ENCODE data around the gene STAC2.

Gene STAC2

DNA sequence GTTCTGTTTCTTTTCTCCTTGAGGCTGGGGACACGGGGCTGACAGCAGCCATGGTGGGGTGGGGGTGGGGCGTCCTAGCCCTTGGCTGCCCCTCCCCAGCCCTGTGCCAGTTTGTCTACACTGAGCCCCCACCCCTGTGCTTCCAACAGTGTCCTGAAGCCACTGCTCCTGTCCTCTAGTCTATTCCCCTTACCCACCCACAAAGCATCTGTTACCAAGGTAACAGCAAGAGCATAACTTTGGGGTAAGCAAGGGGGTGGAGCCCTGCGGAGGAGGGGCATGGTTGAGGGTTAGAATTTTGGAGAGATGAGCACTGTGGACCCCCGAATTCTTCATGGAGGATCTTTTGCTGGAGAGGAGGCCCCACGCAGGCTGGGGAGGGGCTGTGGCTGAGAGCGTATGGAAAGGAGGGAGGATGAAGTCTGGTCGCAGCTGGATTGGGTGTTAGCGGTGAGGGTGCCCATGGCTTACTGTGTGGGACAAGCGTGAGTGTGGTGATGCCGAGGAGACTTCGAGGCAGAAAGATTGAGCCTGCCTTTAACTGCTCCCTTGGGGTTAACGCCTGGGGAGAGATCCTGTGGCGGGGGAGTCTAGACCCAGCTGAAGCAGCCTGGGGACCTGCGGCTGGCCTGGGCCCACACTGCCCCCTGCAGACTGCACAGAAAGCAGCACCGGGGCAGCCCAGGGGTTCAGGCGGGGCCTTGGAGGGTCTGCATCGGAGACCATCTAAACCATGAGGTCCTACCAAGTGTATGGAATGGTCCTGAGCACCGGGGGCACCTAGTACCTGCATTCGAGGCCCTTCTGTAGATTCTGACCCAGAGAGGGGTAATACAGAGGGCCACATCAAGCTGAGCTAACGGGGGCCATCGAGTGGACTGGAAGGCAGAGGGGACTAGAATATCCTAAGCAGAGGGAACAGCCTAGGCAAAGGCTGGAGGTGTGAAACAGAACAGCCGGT lies 6.1 kb upstream of the STAC2 start:
- DNase-seq (ENCODE audit: low read depth) = peak; percentile 50

DNA sequence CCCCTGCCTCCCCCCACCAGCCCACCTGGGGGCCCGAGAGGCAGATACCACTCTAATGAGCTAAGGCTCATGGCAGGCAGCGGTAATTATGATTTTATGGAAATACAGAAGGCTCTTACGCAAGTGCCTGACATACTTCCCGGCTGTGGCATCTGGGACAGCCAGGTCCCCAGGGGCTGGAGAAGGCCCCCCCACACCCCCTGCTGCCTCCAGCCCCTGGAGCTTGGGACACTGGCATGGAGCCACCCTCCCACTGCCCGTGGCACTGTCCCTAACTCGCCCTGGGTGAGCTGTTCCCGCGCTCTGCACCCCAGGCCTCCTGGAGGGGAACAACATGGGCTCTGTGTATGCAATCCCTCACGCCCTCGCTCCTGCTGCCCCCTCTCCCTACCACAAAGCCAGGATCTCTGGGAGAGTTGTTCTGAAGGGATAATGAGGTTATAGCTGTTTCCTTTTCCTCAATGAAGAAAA lies 5.4 kb upstream of the STAC2 start:
- DNase-seq (ENCODE audit: low read depth) = no peak

GRCh38 chr17:39230361-39230760 lies 4.6 kb upstream of the STAC2 start:
- DNase-seq (ENCODE audit: low read depth) = no peak

- peak; percentile 81 for DNase-seq (ENCODE audit: low read depth)
These were observed 3.6 kb upstream of the STAC2 start for GRCh38 chr17:39229274-39229913.

DNA sequence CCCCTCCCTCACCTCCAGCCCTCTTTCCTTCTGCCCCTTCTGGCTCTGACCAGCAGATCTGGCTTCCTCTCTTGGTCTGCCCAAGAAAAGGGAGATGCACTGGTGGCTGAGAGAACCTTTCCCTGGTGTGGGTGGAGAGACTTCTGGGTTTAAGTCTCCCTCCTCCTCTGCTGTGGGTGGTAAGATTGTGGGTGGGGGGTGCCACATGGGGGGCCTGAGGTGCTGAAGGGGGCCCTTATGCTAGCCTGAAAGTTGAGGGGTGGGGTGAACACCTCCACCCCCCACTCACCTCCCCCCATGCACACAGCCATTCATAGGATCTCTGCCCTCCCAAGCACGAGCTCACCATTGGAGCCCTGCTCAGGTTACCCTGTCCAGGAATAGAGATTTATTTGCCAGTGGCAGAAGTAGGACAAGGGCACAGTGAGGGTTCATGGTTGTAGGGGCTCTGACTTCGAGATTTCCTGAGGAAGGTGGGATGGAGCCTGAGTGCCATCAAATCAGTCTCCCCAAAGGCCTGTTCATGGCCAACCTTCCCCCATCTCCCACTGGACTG lies 1.7 kb upstream of the STAC2 start:
- DNase-seq (ENCODE audit: low read depth) = no peak

DNA sequence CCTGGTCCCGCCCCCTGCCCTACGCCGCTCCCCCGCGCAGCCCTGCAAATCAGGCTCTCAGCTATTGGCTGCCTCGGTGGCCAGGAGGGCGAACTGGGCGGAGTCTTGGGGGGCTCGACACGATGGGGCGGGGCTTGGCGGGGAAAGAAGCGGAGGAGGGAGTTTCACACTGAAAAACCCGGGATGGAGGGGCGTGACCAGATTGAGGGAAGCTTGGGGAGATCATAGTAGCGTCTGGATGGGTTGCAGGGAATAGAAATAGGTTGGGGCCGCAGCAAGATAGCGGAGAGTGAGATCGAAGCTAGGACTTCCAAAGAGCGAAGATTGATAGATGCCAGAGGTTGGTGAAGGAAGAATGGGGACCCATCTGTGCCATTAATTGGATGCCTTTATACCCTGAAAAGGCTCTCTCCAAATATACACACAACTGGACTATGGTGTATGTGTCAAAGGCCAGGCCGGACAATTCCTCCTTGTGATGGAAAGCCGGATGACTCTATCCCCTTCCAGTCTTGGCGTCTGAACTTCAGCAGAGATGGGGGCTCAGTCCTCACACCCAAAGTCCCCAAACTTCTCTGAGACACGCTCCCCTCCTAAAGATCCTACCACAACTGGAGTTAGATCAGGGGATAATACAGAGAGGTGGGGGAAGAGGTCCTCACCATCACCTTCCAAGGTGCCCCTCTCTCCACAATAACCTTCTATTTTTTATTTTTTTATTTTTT lies 376 bp upstream of the STAC2 start:
- peak; percentile 53 for DNase-seq (ENCODE audit: low read depth)

- DNase-seq (ENCODE audit: low read depth) = no peak
These were observed 902 bp downstream of the STAC2 start for GRCh38 chr17:39224778-39225307.

- no peak for DNase-seq (ENCODE audit: low read depth)
These were observed 1.6 kb downstream of the STAC2 start for GRCh38 chr17:39223907-39224777.

- no peak for DNase-seq (ENCODE audit: low read depth)
These were observed 2.6 kb downstream of the STAC2 start for GRCh38 chr17:39222866-39223834.

DNA sequence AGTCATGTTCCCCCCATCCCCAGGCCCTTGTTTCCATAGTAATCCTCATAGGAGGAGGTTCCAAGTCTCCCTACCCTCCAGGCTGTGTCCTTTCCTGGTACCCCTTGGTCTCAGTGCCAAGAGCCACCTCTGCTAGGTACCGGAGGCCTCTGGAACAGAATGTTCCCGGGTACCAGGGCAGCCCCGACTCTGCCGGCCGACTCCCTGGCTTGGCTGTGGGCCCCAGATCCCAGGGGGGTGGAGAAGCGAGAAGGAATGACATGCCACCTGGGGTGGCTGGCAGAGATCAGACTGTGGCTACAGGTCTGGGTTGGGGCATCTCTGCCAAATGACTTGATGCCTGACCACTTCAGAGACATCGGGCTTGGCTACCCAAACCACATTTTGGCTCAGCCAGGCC lies 3.6 kb downstream of the STAC2 start:
- DNase-seq (ENCODE audit: low read depth) = no peak

GRCh38 chr17:39221572-39221971 lies 4.2 kb downstream of the STAC2 start:
- DNase-seq (ENCODE audit: low read depth) = no peak

DNA sequence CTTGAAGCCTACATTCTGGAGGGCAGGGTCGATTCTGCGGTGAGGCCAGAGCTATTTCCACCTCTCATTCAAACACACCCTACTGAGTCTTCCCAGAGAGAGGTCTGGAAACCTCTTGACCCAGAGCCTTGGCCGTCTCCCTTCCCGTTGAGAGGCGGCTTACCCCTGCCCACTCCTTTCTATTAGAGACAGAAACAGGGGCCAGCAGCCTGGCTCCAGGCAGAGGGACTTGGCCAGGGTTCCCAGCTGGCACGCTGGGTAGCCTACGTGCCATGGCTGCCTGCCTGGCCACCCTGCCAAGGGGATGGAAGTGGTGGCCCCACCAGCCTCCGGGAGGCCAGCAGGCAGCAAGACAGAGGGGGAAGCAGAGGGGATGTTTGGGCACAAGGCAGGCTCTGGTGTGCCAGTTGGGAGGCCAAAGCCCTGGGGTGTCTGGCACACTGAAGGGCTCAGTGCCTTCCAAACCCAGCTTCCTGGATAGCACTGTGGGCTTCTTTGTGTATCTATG lies 6.0 kb downstream of the STAC2 start:
- DNase-seq (ENCODE audit: low read depth) = no peak

DNA sequence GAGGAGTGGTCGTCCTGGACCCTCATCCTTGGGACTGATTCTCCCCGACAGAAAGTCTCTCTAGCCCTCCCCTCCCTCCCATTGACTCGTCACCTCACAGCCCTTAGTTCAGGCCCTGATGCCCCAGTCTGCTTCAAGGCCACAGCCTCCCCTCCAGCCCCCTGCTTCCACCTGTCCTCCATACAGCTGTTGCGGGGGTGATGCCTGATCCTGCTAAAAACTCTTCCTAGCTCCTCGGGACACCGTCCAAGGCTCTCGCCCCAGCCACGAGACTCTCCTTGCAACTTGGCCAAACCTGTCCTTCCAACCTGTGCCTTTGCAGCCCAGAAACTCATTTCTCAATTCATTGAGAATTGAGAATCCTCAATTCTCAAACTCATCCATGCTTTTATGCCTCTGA lies 6.8 kb downstream of the STAC2 start:
- no peak for DNase-seq (ENCODE audit: low read depth)

DNA sequence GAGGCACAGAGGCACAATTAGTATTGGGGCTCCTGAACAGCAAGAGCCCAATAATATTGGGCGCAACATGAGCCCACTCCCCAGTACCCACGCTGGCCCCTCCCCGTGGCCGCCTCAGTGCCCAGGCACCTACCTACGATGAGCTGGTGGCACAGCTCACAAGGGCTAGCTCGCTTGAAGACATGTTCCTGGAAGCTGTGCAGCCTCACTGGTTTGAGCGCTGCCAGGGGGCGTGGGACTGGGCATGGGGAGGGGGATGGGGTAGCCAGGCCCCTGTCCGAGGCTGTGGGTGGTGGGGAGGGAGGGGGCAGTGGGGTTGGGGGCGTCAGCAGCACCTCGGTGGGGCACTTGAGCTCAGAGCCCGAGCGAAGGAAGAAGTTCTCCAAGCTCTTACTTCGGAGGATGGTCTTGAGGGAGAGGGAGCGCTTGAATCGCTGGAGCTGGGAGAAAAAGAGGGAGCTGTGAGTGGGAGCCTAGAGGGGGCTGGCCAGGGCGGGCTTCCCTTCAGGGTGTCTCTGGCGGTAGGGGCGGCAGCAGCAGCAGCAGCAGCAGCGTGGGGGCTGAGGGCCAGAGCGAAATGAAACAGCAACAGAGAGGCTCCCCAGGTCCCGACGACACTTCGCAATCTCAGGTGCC lies 7.9 kb downstream of the STAC2 start:
- DNase-seq (ENCODE audit: low read depth) = no peak

GRCh38 chr17:39213852-39214251 lies 11.9 kb downstream of the STAC2 start:
- peak; percentile 66 for DNase-seq (ENCODE audit: low read depth)

- DNase-seq (ENCODE audit: low read depth) = no peak
These were observed 12.8 kb downstream of the STAC2 start for GRCh38 chr17:39212841-39213480.

DNA sequence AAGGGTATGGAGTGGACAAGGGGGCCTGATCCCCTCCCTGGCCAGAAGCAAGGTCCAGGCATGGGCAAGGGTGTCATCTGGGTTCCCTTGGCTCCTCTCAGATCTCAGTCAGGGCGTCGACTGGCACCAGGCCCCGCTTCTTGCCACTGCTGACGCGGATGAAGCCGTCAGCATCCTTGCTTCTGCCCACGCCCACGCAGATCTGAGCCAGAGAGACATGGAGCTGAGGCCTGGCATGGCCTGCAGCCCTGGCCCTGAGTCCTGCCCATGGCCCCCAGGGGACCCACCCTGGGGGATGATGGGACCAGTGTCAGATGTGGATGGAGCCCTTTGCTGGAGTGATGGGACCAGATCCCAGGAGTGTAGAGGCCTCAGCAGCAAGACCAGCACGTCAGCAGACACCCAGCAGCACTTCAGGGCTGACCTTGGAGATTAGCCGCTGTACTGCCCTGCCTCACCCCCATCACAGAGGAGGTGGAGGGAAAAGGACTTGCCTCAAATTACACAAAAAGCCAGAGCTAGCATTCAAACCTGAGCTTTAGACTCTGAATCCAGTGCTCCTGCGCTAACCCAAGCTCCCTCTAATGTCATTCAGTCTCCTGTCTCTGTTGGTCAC lies 13.4 kb downstream of the STAC2 start:
- no peak for DNase-seq (ENCODE audit: low read depth)

DNA sequence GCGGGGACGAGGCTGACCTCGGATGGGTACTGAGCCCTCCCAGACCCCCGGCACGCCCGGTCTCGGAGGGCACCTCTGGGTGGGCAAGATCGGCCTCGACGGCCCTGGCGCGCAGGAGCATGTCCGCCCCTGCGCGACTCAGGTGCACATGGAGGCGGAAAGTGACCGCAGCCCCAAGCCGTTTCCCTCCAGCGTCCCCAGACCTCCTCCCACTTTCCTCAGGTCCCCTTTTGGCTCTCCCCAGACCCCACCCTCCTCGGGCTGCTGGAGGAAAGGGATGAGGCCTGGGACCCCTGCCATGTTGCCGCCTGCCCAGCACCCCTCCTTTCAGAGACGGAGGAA lies 15.7 kb downstream of the STAC2 start:
- no peak for DNase-seq (ENCODE audit: low read depth)
